ENCODE measurements around the gene FN3K.
A peak's percentile ranks its signal among the peaks of the same experiment; 100 is the strongest.

The FN3K gene

GRCh38 chr17:82703935-82704865 lies 31.2 kb upstream of the FN3K start:
- Histone ChIP-seq H3K36me3 (ENCODE audit: control insufficient read depth, insufficient read depth, low read length) (no peaks in the 10 kb centered on the region), H3K27ac (ENCODE audit: low read depth, low read length, severe bottlenecking) (no peak overlapping the region), H3K9me3 (ENCODE audit: control insufficient read depth, low read length) (no peaks in the 10 kb centered on the region), H3K4me1 (ENCODE audit: control insufficient read depth, insufficient read depth, low read length, poor library complexity, severe bottlenecking) (no peaks in the 10 kb centered on the region), H3K4me3 (ENCODE audit: extremely low read depth, insufficient read depth, low read length, poor library complexity, severe bottlenecking) (no peak overlapping the region)
- 88% methylated on average over 35 of the region's 38 CpGs for WGBS, 2 experiments (ENCODE audit: insufficient coverage in 2 of 2)

- Histone ChIP-seq H3K36me3 (ENCODE audit: control insufficient read depth, insufficient read depth, low read length) (no peaks in the 10 kb centered on the region), H3K27ac (ENCODE audit: low read depth, low read length, severe bottlenecking) (no peak overlapping the region), H3K9me3 (ENCODE audit: control insufficient read depth, low read length) (no peaks in the 10 kb centered on the region), H3K4me1 (ENCODE audit: control insufficient read depth, insufficient read depth, low read length, poor library complexity, severe bottlenecking) (no peaks in the 10 kb centered on the region), H3K4me3 (ENCODE audit: extremely low read depth, insufficient read depth, low read length, poor library complexity, severe bottlenecking) (no peak overlapping the region)
- WGBS, 2 experiments (ENCODE audit: insufficient coverage in 2 of 2) = 74 to 87% methylated on average over 8 to 10 of the region's 13 CpGs
Measured at GRCh38 chr17:82704886-82705285, 30.5 kb upstream of the FN3K start.

GRCh38 chr17:82705756-82706155 lies 29.7 kb upstream of the FN3K start:
- Histone ChIP-seq H3K36me3 (ENCODE audit: control insufficient read depth, insufficient read depth, low read length) (no peaks in the 10 kb centered on the region), H3K4me1 (ENCODE audit: control insufficient read depth, insufficient read depth, low read length, poor library complexity, severe bottlenecking) (no peaks in the 10 kb centered on the region), H3K4me3 (ENCODE audit: extremely low read depth, insufficient read depth, low read length, poor library complexity, severe bottlenecking) (no peak overlapping the region), H3K27ac (ENCODE audit: low read depth, low read length, severe bottlenecking) (no peak overlapping the region), H3K9me3 (ENCODE audit: control insufficient read depth, low read length) (no peaks in the 10 kb centered on the region)
- WGBS, 2 experiments (ENCODE audit: insufficient coverage in 2 of 2) = 93% methylated on average over 17 to 18 of the region's 18 CpGs

- no peak overlapping the region for H3K27ac ChIP-seq (ENCODE audit: low read depth, low read length, severe bottlenecking)
- H3K9me3 ChIP-seq (ENCODE audit: control insufficient read depth, low read length) = no peaks in the 10 kb centered on the region
- H3K4me1 ChIP-seq (ENCODE audit: control insufficient read depth, insufficient read depth, low read length, poor library complexity, severe bottlenecking) = no peaks in the 10 kb centered on the region
- 78 to 80% methylated on average over 1 of the region's 9 CpGs for WGBS, 2 experiments (ENCODE audit: insufficient coverage in 2 of 2)
- H3K36me3 ChIP-seq (ENCODE audit: control insufficient read depth, insufficient read depth, low read length) = no peaks in the 10 kb centered on the region
- H3K4me3 ChIP-seq (ENCODE audit: extremely low read depth, insufficient read depth, low read length, poor library complexity, severe bottlenecking) = no peak overlapping the region
Measured at GRCh38 chr17:82709024-82709675, 26.3 kb upstream of the FN3K start.

DNA sequence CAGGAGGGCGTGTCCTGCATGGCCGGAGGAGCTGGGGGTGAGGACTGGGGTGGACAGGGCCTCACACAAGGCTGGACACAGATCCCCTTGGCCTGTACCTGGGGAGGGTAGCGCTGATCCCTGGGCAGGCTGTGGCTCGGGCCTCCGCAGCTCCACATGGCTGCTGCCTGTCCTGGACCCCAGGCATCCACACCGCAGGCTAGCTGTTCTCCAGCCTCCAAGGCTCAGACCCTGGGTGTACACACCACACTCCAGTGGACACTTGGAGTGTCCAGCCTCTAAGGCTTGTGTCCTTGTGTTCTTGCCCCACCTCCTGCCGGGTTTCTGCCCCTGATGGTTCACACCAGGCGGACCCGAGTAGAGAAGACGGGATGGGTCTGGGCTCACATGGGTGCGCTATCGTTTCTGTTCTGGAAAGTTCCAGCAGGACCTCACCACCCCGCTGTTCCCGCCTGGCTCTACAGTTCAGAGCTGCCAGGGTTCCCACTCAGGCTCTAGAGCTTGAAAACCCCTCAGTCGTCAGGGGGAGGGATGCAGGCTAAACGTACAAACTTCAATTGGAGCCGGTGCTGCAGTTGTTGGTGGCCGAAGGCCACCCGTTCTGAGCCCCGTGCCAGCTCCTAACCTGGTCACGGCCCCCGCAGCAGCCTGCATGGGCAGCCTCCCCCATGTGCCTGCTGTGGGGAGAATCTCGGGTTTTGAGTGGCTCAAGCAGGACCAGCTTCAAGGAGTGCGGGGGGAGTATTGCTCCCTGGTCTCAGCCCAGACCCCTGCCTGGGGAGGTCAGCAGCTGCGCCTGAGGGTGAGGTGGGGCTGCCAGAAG lies 25.5 kb upstream of the FN3K start:
- Histone ChIP-seq H3K4me1 (ENCODE audit: control insufficient read depth, insufficient read depth, low read length, poor library complexity, severe bottlenecking) (no peaks in the 10 kb centered on the region), H3K9me3 (ENCODE audit: control insufficient read depth, low read length) (no peaks in the 10 kb centered on the region), H3K36me3 (ENCODE audit: control insufficient read depth, insufficient read depth, low read length) (no peaks in the 10 kb centered on the region), H3K4me3 (ENCODE audit: extremely low read depth, insufficient read depth, low read length, poor library complexity, severe bottlenecking) (no peak overlapping the region), H3K27ac (ENCODE audit: low read depth, low read length, severe bottlenecking) (no peak overlapping the region)
- WGBS, 2 experiments (ENCODE audit: insufficient coverage in 2 of 2) = 90 to 94% methylated on average over 25 of the region's 25 CpGs

DNA sequence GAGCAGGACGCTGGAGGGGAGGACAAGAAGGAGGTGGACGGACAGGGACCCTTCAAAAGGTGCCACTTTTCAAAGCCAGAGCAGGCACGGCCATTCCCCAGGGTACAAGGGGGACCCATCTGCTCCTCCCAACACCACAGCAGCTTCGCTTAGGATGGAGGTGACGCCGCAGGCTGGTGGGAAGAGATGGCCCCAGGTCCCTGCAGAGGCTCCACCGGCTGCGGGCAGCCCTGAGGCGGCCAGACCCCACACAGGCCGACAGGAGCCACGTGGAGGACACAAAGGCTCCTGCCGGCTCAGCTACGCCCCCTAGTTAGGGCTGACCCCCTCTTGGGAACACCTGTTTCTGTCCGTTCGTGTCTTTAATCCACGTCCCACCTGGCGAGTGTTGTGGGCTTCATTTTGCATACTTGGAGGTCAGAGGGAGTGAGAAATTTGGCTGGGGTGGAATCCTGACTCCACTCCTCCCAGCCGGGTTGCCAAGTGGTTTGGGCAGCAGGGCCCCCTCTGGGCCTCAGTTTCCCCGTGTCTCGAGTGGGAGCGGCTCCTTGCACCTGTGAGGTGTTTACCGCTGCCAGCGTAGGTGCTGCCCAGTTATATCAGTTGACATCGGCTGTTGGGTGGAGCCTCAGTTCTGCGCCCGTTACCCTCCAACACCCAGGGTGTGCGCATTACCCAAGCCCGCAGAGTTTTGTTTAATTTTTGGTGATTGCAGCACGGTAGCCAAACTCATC lies 24.7 kb upstream of the FN3K start:
- H3K9me3 ChIP-seq (ENCODE audit: control insufficient read depth, low read length) = no peaks in the 10 kb centered on the region
- H3K4me1 ChIP-seq (ENCODE audit: control insufficient read depth, insufficient read depth, low read length, poor library complexity, severe bottlenecking) = no peaks in the 10 kb centered on the region
- no peak overlapping the region for H3K4me3 ChIP-seq (ENCODE audit: extremely low read depth, insufficient read depth, low read length, poor library complexity, severe bottlenecking)
- no peaks in the 10 kb centered on the region for H3K36me3 ChIP-seq (ENCODE audit: control insufficient read depth, insufficient read depth, low read length)
- no peak overlapping the region for H3K27ac ChIP-seq (ENCODE audit: low read depth, low read length, severe bottlenecking)
- WGBS, 2 experiments (ENCODE audit: insufficient coverage in 2 of 2) = 80 to 81% methylated on average over 25 to 26 of the region's 29 CpGs

GRCh38 chr17:82713071-82713723 lies 22.2 kb upstream of the FN3K start:
- Histone ChIP-seq H3K36me3 (ENCODE audit: control insufficient read depth, insufficient read depth, low read length) (no peaks in the 10 kb centered on the region), H3K4me1 (ENCODE audit: control insufficient read depth, insufficient read depth, low read length, poor library complexity, severe bottlenecking) (no peaks in the 10 kb centered on the region), H3K4me3 (ENCODE audit: extremely low read depth, insufficient read depth, low read length, poor library complexity, severe bottlenecking) (no peak overlapping the region), H3K9me3 (ENCODE audit: control insufficient read depth, low read length) (no peaks in the 10 kb centered on the region), H3K27ac (ENCODE audit: low read depth, low read length, severe bottlenecking) (no peak overlapping the region)
- WGBS, 2 experiments (ENCODE audit: insufficient coverage in 2 of 2) = 90 to 93% methylated on average over 33 to 35 of the region's 35 CpGs

GRCh38 chr17:82716203-82717010 lies 19.0 kb upstream of the FN3K start, which contains the start of gene FN3KRP:
Gene FN3KRP (plus strand): TSS chr17:82716706. CDS start chr17:82716756, 50 bp downstream.
- H3K4me1 ChIP-seq (ENCODE audit: control insufficient read depth, insufficient read depth, low read length, poor library complexity, severe bottlenecking) = no peaks in the 10 kb centered on the region
- H3K27ac ChIP-seq (ENCODE audit: low read depth, low read length, severe bottlenecking) = no peak within 1 kb of the TSS
- 1% methylated on average over 41 to 49 of the region's 75 CpGs for WGBS, 2 experiments (ENCODE audit: insufficient coverage in 2 of 2)
- peak within 1 kb of the TSS; percentile 82 for H3K4me3 ChIP-seq (ENCODE audit: extremely low read depth, insufficient read depth, low read length, poor library complexity, severe bottlenecking)
- peaks cover 19% of the 10 kb centered on the region for H3K36me3 ChIP-seq (ENCODE audit: control insufficient read depth, insufficient read depth, low read length)
- H3K9me3 ChIP-seq (ENCODE audit: control insufficient read depth, low read length) = no peaks in the 10 kb centered on the region

- H3K4me1 ChIP-seq (ENCODE audit: control insufficient read depth, insufficient read depth, low read length, poor library complexity, severe bottlenecking) = no peaks in the 10 kb centered on the region
- no peak overlapping the region for H3K27ac ChIP-seq (ENCODE audit: low read depth, low read length, severe bottlenecking)
- H3K36me3 ChIP-seq (ENCODE audit: control insufficient read depth, insufficient read depth, low read length) = peaks cover 36% of the 10 kb centered on the region
- no peaks in the 10 kb centered on the region for H3K9me3 ChIP-seq (ENCODE audit: control insufficient read depth, low read length)
- H3K4me3 ChIP-seq (ENCODE audit: extremely low read depth, insufficient read depth, low read length, poor library complexity, severe bottlenecking) = no peak overlapping the region
- WGBS, 2 experiments (ENCODE audit: insufficient coverage in 2 of 2) = 94 to 96% methylated on average over 14 to 16 of the region's 18 CpGs
Measured at GRCh38 chr17:82718986-82719685, 16.3 kb upstream of the FN3K start.
